NCI-H526 treated with DMSO at 0.1 percent for 48 hours (cell line): ENCODE results near the gene ADGRE2.
"Not testable (repeated sequence)": the region's sequence is repeated elsewhere in the genome, so short reads cannot be mapped to it uniquely, and the experiment has no call there.

Experiments
- DNase-seq: peaks from one replicate; lab custom pipeline; 2025; lab: John Stamatoyannopoulos, UW

ADGRE2 gene

DNA sequence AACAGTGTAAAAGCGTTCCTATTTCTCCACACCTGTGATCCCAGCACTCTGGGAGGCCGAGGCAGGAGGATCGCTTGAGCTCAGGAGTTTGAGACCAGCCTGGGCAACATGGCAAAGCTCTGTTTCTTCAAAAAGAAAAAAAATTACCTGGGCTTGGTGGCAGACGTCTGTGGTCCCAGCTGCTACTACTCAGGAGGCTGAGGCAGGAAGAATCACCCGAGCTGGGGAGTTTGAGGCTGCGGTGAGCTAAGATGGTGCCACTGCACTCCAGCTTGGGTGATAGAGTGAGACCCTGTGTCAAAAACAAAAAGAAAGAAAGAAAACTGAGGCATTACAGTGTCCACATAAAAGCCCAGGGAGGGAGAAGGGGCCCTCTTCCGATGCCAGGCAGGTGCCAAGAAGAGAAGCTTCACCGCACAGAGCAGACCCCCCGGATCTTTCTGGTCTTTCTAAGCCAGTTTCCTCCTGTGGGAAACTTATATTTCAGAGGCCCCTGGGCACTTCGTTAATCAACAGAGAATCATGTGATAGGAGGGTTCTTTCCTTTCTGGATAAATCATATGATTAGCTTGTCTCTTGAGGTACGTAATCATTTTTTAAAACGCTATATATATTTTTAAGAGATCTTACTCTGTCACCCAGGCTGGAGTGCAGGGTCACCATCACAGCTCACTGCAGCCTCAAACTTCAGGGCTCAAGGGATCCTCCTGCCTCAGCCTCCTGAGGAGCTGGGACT is at the start of gene ADGRE2:
Gene ADGRE2 (minus strand): TSS at position 451 of the 736 bp plus-strand sequence. CDS start 1,804 bp downstream, outside the sequence.
- not testable (repeated sequence) for DNase-seq

DNA sequence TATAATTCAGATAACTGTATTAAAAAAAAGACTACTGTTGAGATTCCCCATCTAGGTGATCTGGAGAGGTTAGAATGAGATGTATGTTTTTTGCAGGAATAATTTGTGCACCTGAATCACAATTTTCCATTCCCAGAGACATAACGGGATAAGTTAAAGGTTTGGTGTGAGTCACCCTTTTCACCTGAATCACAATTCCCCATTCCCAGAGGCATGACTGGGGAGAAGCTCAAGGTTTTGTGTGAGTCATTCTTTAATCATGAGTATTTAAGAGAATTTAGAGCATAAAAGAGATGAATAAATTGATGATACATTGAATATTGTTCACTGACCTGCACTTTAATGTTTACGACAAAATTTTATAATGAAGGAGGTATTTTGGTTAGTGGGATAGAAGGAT is 47.6 kb upstream of the ADGRE2 start:
- DNase-seq, result no peak

DNA sequence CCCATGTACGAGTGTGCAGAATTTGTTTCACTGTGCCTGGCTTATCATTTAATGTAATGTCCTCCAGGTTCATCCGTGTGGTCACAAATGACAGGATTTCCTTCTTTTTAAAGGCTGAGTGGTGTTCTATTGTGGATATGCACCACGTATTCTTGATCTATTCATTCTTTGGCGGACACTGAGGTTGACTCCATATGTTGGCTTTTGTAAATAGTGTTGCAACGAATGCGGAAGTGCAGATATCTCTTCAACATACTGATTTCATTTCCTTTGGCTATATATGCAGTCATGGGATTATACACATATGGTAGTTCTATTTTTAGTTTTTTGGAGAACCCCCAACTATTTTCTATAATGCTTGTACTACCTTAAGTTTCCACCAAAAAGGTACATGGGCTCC is 43.6 kb upstream of the ADGRE2 start:
- no peak for DNase-seq

GRCh38 chr19:14818588-14818987 is 40.2 kb upstream of the ADGRE2 start:
- no peak for DNase-seq

DNA sequence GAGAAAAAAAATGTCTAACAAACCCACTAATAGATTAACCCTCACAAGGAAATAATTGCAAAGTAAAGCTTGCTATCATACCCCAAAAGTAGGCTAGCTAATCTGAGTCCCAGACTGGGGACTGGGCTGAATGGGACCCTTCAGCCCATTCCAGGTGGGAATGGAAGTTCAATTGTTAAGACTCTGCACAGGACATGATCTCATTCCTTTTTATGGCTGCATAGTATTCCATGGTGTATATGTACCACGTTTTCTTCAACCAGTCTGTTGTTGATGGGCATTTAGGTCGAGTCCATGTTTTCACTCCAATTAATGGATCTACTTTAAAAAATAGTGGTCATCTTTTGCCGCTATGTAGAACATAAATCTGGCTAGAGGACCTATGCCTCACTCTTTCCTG is 38.7 kb upstream of the ADGRE2 start:
- DNase-seq, result no peak

DNA sequence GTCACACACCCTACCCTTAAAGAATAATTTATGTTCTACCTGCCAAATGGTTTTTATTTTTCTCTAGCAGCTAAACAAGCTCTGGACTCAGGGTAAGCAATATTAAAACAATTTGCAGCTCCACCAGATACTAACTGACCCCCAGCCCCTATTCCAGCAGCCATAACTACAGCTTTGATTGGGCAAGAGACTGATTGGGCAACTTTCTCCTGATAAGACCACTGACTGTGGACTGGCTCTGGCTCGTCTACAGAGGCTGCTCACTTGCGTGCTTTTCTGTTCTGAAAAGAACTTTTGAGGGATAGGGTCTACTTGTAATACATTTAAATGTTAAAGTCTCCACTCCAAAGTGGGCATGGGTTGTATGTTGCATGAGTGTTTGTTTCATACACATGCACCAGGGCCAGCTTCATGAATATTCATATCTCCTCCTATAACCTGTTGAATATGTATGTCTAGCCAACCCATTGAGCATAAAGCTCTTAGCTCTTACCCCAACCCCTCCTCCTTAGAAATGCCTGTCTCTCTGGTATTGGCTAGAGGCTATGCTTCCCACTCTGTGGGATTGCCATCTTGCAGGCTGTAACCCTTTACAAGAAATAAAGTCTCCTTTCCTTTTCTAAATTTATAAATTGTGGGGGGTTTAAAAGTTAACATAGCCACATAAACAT is 36.8 kb upstream of the ADGRE2 start:
- no peak for DNase-seq

DNA sequence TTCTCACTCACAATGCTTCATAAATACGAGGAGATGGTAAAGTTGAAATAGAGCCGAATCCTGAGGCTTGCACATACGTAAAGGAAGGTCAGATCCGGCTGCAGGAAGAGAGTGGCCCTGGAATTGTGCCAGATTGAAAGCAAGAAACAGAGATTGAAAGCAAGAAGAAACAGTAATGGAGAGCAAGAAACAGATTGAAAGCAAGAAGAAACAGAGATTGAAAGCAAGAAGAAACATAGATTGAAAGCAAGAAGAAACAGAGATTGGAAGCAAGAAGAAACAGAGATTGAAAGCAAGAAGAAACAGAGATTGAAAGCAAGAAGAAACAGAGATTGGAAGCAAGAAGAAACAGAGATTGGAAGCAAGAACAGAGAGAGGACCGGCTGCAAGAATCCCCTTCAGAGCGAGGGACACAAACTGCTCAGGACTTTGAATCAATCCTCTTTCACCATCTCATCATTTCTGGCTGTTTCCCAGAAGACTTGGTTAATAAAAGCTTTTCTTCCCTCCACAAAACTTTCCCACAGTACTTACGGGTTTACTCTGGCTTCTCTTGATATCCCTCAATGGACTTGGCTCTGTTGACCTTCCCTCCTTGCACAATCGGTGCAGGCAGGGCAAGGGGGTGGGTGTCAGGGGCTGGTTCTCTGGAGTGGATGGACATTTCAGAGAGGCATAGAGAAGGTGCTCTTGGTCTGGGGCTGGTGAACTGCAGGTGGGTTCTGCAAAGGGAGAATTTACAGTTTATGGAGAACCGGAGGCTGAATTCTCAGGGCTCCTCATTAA is 31.1 kb upstream of the ADGRE2 start:
- no peak for DNase-seq

GRCh38 chr19:14804765-14805164 is 26.4 kb upstream of the ADGRE2 start:
- DNase-seq, result no peak

- DNase-seq, result no peak
Observed at GRCh38 chr19:14798760-14799159, 20.4 kb upstream of the ADGRE2 start.

DNA sequence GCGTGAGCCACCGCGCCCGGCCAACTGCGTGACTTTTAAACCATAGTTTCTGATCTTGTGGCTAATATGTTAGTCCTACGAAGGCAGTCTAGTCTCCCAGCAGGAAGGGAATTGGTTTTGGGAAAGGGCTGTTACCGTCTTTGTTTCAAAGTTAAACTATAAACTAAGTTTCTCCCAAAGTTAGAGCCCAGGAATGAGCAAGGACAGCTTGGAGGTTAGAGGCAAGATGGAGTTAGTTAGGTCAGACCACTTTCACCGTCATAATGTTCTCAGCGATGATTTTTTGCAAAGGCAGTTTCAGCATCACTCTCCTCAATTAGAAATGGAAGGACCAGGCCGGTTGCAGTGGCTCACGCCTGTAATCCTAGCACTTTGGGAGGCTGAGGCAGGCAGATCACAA is 17.7 kb upstream of the ADGRE2 start:
- DNase-seq, result no peak

DNA sequence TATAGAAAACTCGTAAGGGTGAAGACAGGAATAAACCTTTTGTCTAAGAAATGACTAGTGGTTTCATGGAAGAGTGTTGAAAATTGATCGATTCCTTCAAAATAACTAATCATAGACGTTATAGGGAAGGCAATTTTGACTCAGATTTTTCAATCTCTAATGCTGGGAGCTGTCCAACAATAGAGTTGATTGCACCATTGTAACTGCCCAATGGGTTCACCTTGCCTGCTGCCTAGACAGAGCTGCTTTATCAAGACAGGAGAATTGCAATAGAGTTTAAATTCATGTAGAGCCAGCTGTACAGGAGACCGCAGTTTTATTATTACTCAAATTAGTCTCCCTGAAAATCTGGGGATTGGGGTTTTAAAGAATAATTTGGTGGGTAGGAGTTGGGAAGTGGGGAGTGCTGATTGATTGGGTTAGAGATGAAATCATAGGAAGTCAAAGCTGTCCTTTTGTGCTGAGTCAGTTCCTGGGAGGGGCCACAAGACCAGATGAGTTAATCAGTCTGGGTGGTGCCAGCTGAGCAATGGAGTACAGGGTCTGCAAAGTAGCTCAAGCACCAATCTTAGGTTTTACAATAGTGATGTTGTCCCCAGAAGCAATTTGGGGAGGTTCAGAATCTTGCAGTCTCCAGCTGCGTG is 16.8 kb upstream of the ADGRE2 start:
- DNase-seq, result no peak

DNA sequence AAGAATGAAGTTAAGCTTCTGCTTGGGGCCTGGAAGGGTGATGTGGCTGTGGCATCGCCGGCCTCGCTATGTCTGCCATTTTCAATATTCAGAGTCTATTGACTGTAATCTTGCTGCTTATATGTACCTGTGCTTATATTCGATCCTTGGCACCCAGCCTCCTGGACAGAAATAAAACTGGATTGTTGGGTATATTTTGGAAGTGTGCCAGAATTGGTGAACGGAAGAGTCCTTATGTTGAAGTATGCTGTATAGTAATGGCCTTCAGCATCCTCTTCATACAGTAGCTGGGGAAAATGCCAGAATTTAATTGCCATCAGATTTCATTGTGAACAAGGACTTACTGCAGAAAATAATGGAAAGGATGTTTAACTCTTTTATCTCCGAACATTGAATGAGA is 13.9 kb upstream of the ADGRE2 start:
- not testable (repeated sequence) for DNase-seq

DNA sequence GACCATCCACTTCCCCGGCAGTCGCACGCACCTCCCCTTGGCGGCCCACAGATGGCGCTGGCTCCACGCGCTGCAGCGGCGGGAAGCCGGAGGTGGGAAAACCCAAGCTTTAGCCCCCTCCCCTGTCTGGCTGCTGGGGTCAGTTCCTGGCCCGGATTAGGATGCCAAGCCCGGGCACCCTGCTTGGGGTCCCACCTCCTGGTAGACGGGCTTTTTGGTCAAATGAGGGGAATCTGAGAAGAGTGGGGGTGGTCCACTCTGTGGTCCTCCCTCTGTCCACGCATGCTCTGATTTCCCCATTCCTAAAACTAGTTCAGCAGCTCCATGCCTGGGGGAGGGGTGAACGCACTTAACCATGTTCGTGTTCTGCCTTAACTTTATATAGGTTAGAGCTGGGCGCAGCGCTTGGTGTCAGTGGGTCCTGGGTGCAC is 8.1 kb upstream of the ADGRE2 start:
- DNase-seq, result no peak

DNA sequence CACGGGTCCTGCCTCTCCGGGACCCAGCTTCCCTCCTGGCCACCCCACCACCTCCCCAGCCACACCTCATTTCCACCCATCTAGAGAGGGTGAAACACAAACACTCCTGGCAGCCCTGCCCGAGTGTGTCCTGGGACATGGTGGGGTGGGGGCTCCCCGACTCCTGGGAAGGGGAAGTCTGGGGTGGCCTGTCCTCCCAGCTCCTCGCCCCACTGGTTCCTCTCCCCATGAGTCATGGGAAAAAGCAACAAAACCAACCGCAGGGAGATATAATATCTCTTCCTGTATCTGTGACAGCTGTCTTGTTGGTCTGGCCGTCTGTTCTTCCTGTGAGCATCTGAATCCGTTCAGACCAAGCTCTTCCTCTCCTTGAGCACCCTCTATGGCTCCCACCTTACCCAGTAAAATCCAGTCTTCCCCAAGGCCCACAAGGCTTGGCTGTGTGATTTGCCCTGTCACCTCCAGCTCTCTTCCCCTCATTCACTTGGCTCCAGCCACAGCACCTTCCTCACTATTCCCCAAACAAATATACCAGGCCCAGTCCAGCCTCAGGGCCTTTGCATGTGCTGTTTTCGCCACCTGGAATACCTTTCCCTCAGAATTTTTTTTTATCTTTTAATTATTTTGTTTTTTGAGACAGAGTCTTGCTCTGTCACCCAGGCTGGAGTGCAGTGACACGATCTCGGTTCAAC is 6.9 kb upstream of the ADGRE2 start:
- DNase-seq, result not testable (repeated sequence)

DNA sequence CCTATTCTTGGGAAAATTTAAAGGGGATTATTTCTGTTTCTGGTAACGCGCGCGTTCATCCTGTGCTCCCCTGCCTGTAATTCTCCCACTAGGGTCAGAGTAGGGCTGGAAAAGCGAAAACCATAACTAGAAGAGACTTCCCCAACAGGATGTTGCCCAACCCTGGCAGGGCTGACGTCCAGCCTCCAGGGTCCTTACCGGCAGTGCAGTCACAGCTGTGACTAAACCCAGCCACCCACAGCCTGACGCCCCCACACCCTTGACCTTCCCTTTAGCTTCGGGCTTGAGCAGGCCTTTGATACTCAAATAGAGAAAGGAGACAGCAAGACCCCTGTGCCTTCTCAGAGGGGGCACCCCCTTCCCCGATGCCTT is 6.4 kb upstream of the ADGRE2 start:
- not testable (repeated sequence) for DNase-seq

DNA sequence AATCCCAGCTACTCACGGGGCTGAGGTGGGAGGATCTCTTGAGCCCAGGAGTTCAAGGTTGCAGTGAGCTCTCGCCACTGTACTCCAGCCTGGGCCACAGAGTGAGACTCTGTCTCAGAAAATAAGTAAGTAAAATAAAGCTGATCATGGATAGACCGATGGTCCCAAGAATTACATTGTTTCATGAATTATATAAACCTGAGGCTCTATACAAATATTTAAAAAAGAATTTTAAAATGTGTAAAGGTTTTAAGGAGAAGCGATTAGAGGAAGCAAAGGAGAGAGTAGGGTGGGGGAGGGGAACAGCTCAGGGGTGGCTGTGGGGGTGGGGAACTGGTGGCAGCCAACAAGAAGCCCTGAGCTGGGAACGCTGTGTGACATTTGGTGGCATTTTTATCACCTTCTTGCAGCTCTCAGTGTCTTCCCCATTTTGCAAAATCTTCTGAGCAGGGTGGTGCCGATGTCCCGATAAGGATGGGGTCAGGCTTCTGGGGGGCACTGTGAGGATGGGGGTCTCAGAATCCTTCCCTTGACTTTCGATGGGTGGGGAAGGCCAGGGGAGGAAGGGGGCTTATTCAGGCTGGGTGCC is 5.1 kb upstream of the ADGRE2 start:
- not testable (repeated sequence) for DNase-seq

- no peak for DNase-seq
Observed at GRCh38 chr19:14782626-14783409, 4.5 kb upstream of the ADGRE2 start.

DNA sequence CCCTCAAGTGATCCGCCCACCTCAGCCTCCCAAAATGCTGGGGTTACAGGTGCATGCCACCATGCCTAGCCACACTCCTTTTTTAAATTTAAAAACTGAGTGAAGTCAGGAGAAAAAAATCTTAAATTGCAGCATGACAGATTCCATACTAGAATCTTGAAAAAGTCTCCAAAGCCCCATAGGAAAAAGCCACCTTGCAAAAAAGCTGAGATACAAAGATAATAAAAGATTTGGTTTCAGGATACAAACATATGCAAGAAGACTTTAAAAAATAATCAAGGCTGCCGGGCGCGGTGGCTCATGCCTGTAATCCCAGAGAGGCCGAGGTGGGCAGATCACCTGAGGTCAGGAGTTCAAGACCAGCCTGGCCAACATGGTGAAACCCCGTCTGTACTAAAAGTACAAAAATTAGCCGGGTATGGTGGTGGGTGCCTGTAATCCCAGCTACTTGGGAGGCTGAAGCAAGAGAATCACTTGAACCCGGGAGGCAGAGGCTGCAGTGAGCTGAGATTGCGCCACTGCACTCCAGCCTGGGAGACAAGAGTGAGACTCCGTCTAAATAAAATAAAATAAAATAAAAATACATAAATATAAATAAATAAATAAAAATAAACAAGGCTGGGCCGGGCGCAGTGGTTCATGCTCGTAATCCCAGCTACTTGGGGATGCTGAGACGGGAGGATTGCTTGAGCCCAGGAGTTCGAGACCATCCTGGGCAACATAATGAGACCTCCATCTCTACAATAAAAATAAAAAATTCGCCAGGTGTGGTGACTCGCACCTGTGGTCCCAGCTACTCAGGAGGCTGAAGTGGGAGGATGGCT is 3.6 kb upstream of the ADGRE2 start:
- not testable (repeated sequence) for DNase-seq

- not testable (repeated sequence) for DNase-seq
Observed at GRCh38 chr19:14780622-14781225, 2.4 kb upstream of the ADGRE2 start.
